H9 (cell line): ENCODE results near the gene DNAJB9. TPM values are rescaled to one million over a fixed set of nuclear protein-coding genes. Genes with fewer than 3 reads are reported as not detected.

ENCODE experiments used
- DNase-seq: peaks from one replicate; pipeline ENCODE4 v3.0.0-alpha.2; 2017
- H2AFZ ChIP-seq: one replicate; pipeline ENCODE4 v1.6.1; 2013; ENCODE audit warnings: mild to moderate bottlenecking, low read length, control low read depth, moderate library complexity
- H2AK5ac ChIP-seq: 2 replicates; pipeline ENCODE4 v1.6.1; 2013; ENCODE audit warnings: low read length, control low read depth, mixed read lengths; ENCODE audit not compliant: insufficient read length
- H2BK120ac ChIP-seq: one replicate; pipeline ENCODE4 v1.6.1; 2013; ENCODE audit warnings: low read depth, mild to moderate bottlenecking, low read length, control low read depth, inconsistent platforms; ENCODE audit not compliant: poor library complexity, severe bottlenecking
- H2BK12ac ChIP-seq: 2 replicates; pipeline ENCODE4 v1.6.1; 2013; ENCODE audit warnings: low read length, control low read depth, mixed read lengths, low read depth; ENCODE audit not compliant: insufficient read length
- H2BK15ac ChIP-seq: 2 replicates; pipeline ENCODE4 v1.6.1; 2013; ENCODE audit warnings: low read depth, low read length, control low read depth
- H2BK20ac ChIP-seq: one replicate; pipeline ENCODE4 v1.6.1; 2013; ENCODE audit warnings: low read depth, mild to moderate bottlenecking, low read length, control low read depth, inconsistent platforms; ENCODE audit not compliant: poor library complexity, severe bottlenecking
- H2BK5ac ChIP-seq: 2 replicates; pipeline ENCODE4 v1.6.1; 2013; ENCODE audit warnings: low read length, control low read depth, mixed read lengths; ENCODE audit not compliant: insufficient read length
- H3K14ac ChIP-seq: 2 replicates; pipeline ENCODE4 v1.6.1; 2013; ENCODE audit warnings: low read length, control low read depth; ENCODE audit not compliant: insufficient read depth
- H3K18ac ChIP-seq: 2 replicates; pipeline ENCODE4 v1.6.1; 2013; ENCODE audit warnings: low read depth, mild to moderate bottlenecking, mixed read lengths, low read length, control low read depth; ENCODE audit not compliant: insufficient read length
- H3K23ac ChIP-seq: 2 replicates; pipeline ENCODE4 v1.6.1; 2013; ENCODE audit warnings: low read length, control low read depth, mixed read lengths, low read depth; ENCODE audit not compliant: insufficient read length
- H3K23me2 ChIP-seq: 2 replicates; pipeline ENCODE4 v1.6.1; 2013; ENCODE audit warnings: low read depth, mild to moderate bottlenecking, mixed read lengths, low read length, control low read depth; ENCODE audit not compliant: insufficient read length, poor library complexity, severe bottlenecking
- H3K27ac ChIP-seq: 2 replicates; pipeline ENCODE4 v1.5.1; 2013; ENCODE audit warnings: low read length, control low read depth, mixed read lengths, low read depth; ENCODE audit not compliant: insufficient read length
- H3K27me3 ChIP-seq: 2 replicates; pipeline ENCODE4 v1.6.1; 2013; ENCODE audit warnings: low read length, control low read depth, inconsistent platforms; ENCODE audit not compliant: insufficient read depth
- H3K4ac ChIP-seq: 2 replicates; pipeline ENCODE4 v1.6.1; 2013; ENCODE audit warnings: low read depth, mild to moderate bottlenecking, control low read depth, inconsistent platforms, low read length, moderate library complexity
- H3K4me1 ChIP-seq: 2 replicates; pipeline ENCODE4 v1.6.1; 2013; ENCODE audit warnings: low read length, control low read depth, inconsistent platforms; ENCODE audit not compliant: insufficient read depth
- H3K4me2 ChIP-seq: 2 replicates; pipeline ENCODE4 v1.6.1; 2013; ENCODE audit warnings: low read length, control low read depth, mixed read lengths; ENCODE audit not compliant: insufficient read length, insufficient read depth
- H3K56ac ChIP-seq: 2 replicates; pipeline ENCODE4 v1.6.1; 2013; ENCODE audit warnings: low read depth, mild to moderate bottlenecking, mixed read lengths, low read length, control low read depth; ENCODE audit not compliant: insufficient read length
- H3K79me1 ChIP-seq: 2 replicates; pipeline ENCODE4 v1.6.1; 2013; ENCODE audit warnings: low read depth, mild to moderate bottlenecking, moderate library complexity, low read length, control low read depth, inconsistent platforms; ENCODE audit not compliant: insufficient read depth, poor library complexity, severe bottlenecking
- H3K79me2 ChIP-seq: 2 replicates; pipeline ENCODE4 v1.6.1; 2013; ENCODE audit warnings: low read length, control low read depth, inconsistent platforms; ENCODE audit not compliant: insufficient read depth
- H3K9ac ChIP-seq: 2 replicates; pipeline ENCODE4 v1.6.1; 2013; ENCODE audit warnings: low read length, control low read depth, mixed read lengths; ENCODE audit not compliant: insufficient read length; ENCODE audit errors: extremely low read depth
- H3K9me3 ChIP-seq: one replicate; pipeline ENCODE4 v1.6.1; 2013; ENCODE audit warnings: low read depth, low read length, inconsistent platforms; ENCODE audit not compliant: control insufficient read depth
- H3T11ph ChIP-seq: one replicate; pipeline ENCODE4 v1.6.1; 2013; ENCODE audit warnings: mild to moderate bottlenecking, low read length, control low read depth, inconsistent platforms
- H4K20me1 ChIP-seq: one replicate; pipeline ENCODE4 v1.6.1; 2013; ENCODE audit not compliant: control insufficient read depth, insufficient read length, insufficient read depth
- H4K5ac ChIP-seq: 2 replicates; pipeline ENCODE4 v1.6.1; 2013; ENCODE audit warnings: low read depth, mild to moderate bottlenecking, mixed read lengths, low read length, control low read depth; ENCODE audit not compliant: insufficient read length
- H4K8ac ChIP-seq: replicated peaks from 2 replicates; pipeline ENCODE4 v1.6.1; 2013; ENCODE audit warnings: low read length, control low read depth, mixed read lengths, low read depth; ENCODE audit not compliant: insufficient read length
- H4K91ac ChIP-seq: 2 replicates; pipeline ENCODE4 v1.6.1; 2013; ENCODE audit warnings: low read depth, mild to moderate bottlenecking, moderate library complexity, mixed read lengths, low read length, control low read depth; ENCODE audit not compliant: insufficient read length
- H3K27ac Mint-ChIP-seq, 3 experiments: 2 replicates in 2 of 3; 3 replicates in 1 of 3; pipeline ENCODE4 v1.8.0; 2020 to 2021; ENCODE audit warnings: mixed read lengths in 3 of 3, mild to moderate bottlenecking in 1 of 3, moderate library complexity in 1 of 3
- H3K27me3 Mint-ChIP-seq: 2 replicates; pipeline ENCODE4 v1.8.0; 2021; ENCODE audit warnings: low read depth, mild to moderate bottlenecking, moderate library complexity, mixed read lengths
- H3K36me3 Mint-ChIP-seq, 3 experiments: 2 replicates in 2 of 3; 3 replicates in 1 of 3; pipeline ENCODE4 v1.8.0; 2020 to 2021; ENCODE audit warnings: low read depth in 3 of 3, mixed read lengths in 3 of 3; ENCODE audit not compliant: insufficient read depth in 1 of 3
- H3K4me1 Mint-ChIP-seq, 2 experiments: 2 replicates each; pipeline ENCODE4 v1.8.0; 2020; ENCODE audit warnings: mixed read lengths in 2 of 2
- H3K4me3 Mint-ChIP-seq, 2 experiments: 2 replicates in 1 of 2; 3 replicates in 1 of 2; pipeline ENCODE4 v1.8.0; 2020 to 2021; ENCODE audit warnings: mild to moderate bottlenecking in 2 of 2, mixed read lengths in 2 of 2, moderate library complexity in 1 of 2
- H3K9me3 Mint-ChIP-seq, 2 experiments: 2 replicates in 1 of 2; 3 replicates in 1 of 2; pipeline ENCODE4 v1.8.0; 2020; ENCODE audit warnings: mild to moderate bottlenecking in 2 of 2, mixed read lengths in 2 of 2, moderate library complexity in 1 of 2
- WGBS: extraction: QIAGEN DNeasy Blood & Tissue Kit; methylation state at CpG from one replicate; pipeline ENCODE4 v1.1.7; 2013; ENCODE audit warnings: missing lambda C conversion rate, low lambda C conversion rate, mixed read lengths; ENCODE audit not compliant: insufficient read length; ENCODE audit errors: extremely low coverage; 5-methylcytosine and 5-hydroxymethylcytosine counted together
- total RNA-seq: library from RNA; stranded (reverse); gene quantifications from 2 replicates; pipeline ENCODE4 v1.2.1, GENCODE V29; 2021
- TF ChIP-seq, protein P1 (sequence below): fragments of 200-600 bp; sonication (generic); conservative IDR thresholded peaks from 3 replicates; pipeline ENCODE4 v1.8.0; 2021; ENCODE audit warnings: antibody characterized with exemption, mild to moderate bottlenecking

DNAJB9 gene
- total RNA-seq, 1 experiment from 2014 or later: 11.3 TPM

DNA sequence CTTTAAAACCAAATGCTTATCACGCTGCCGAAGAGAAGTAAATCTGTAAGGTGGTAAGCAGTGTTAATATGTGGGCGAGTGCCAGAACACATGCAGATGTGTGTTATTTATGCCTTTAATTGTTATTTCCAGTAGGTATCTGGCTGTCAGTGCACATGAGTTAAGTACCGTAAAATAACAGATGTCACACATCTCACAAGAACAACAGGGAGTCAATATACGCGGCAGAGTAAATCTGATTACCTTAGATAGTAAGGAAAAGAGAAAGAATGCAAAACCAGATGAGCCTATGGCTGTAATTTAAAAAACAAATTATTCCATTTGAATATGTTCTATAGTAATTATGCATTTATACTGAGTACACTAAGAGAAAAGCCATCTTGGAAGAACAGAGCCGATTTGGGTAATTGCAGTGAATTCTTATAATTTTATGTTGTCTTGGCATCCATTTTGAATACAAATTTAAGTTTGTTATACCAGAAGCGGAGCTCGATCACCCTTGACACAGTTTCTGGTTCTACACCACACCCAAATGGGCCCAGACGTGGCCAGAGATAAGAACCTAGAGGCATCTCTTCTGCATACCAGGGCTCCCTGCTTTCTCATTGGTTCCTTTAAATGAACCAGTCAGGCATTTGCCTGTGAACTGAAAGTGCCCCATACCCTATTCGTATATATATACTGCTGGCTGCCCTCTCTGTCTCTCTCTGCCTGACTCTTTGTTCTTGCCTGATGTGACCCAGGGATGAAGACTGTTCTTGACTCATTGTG lies 34.8 kb downstream of the DNAJB9 start:
- Histone ChIP-seq H3T11ph (no peak overlapping the region), H3K23me2 (no peaks in the 10 kb centered on the region), H2AK5ac (no peak overlapping the region), H2BK20ac (no peak overlapping the region), H2BK12ac (no peak overlapping the region), H3K4ac (no peak overlapping the region), H3K4me1 (no peaks in the 10 kb centered on the region), H3K4me2 (no peak overlapping the region), H2BK5ac (no peak overlapping the region), H3K56ac (no peak overlapping the region), H3K79me2 (no peaks in the 10 kb centered on the region), H3K18ac (no peak overlapping the region), H3K27ac (no peak overlapping the region), H2BK15ac (no peak overlapping the region), H3K27me3 (no peaks in the 10 kb centered on the region), H4K8ac (no peak overlapping the region), H3K23ac (no peak overlapping the region), H2AFZ (no peak overlapping the region), H2BK120ac (no peak overlapping the region), H3K9ac (no peak overlapping the region), H4K5ac (no peak overlapping the region), H3K14ac (no peak overlapping the region), H4K91ac (no peak overlapping the region), H3K79me1 (no peaks in the 10 kb centered on the region), H4K20me1 (no peaks in the 10 kb centered on the region), H3K9me3 (no peaks in the 10 kb centered on the region)
- Mint-ChIP-seq H3K36me3 (no peaks in the 10 kb centered on the region), H3K4me1 (peaks cover 10 to 11% of the 10 kb centered on the region in 2 experiments), H3K27ac (no peak overlapping the region), H3K4me3 (no peak overlapping the region), H3K27me3 (peaks cover 2% of the 10 kb centered on the region; the same call in 1 of the 2 replicates), H3K9me3 (no peaks in the 10 kb centered on the region)
- TF ChIP-seq, protein P1, sequence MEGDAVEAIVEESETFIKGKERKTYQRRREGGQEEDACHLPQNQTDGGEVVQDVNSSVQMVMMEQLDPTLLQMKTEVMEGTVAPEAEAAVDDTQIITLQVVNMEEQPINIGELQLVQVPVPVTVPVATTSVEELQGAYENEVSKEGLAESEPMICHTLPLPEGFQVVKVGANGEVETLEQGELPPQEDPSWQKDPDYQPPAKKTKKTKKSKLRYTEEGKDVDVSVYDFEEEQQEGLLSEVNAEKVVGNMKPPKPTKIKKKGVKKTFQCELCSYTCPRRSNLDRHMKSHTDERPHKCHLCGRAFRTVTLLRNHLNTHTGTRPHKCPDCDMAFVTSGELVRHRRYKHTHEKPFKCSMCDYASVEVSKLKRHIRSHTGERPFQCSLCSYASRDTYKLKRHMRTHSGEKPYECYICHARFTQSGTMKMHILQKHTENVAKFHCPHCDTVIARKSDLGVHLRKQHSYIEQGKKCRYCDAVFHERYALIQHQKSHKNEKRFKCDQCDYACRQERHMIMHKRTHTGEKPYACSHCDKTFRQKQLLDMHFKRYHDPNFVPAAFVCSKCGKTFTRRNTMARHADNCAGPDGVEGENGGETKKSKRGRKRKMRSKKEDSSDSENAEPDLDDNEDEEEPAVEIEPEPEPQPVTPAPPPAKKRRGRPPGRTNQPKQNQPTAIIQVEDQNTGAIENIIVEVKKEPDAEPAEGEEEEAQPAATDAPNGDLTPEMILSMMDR: no peak
- WGBS: no CpG with 5 or more reads among the region's 11 CpGs
- DNase-seq: no peak
